Measurements from ENCODE around the gene IFT122.

The IFT122 gene

DNA sequence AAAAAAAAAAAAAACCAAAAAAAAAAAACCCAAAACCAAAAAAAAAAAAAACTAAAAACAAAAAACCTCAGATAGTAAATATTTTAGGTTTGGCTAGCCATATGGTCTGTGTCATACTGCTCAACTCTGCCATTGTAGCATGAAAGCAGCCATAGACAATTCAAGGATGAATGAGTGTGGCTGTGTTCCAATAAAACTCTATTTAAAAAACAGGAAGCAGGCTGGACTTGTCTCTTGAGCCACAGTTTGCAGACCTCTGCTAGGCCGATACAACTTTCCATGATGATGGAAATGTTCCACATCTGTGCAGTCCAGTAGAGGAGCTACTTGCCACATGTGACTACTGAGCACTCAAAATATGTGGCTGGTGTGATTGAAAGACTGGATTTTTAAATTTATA, 22.7 kb upstream of the IFT122 start:
- H3K4me3 ChIP-seq (ENCODE audit: low read depth, low read length), result no peak overlapping the region
- no peak for TF ChIP-seq CTCF (IDR thresholded peaks at IDR 0.05; ENCODE audit: borderline replicate concordance, insufficient read depth, low read depth, low read length)

DNA sequence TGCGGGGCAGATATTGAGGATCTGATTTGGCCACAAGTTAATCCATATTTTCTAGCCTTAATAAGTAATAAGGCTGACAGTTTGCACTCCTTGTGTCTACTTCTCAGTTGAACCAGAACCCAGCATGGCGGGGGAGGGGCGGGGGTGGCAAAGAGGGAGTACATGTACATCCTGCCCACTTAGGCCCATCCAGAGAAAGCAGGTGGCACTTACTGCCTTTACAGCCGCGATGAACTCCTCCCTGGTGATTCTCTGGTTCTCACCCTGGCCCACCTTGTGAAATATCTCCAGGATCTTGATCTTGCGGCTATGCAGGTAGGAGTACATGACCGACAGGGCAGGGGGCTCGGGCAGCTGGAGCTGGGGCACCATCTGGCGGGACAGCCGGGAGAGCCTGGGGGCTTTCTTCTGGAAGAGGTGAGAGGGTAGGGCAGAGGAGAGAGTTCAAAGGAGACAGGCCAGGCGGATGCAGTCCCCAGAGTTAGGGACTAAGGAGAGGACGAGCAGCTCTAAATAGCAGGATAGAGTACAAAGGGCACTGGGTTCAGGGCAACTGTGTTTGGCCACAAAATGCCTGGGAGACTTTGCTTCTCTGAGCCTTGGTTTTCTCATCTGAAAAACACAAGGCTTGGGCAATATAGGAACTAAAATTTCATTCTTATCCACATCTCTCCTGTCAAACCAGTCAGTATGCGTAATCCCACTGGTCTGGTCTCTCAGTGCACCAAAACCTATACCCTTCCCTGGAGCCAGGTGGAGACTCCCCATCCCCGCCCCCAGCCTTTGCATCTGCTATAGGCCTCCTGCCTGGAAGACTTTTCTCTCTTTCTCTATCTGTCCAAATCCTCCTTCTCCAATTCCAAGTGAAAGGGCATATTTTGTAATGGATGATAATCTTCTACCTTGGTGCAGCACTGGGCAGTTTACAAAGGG, 21.7 kb upstream of the IFT122 start:
- TF ChIP-seq CTCF (IDR thresholded peaks at IDR 0.05; ENCODE audit: borderline replicate concordance, insufficient read depth, low read depth, low read length), result no peak
- no peak overlapping the region for H3K4me3 ChIP-seq (ENCODE audit: low read depth, low read length)

DNA sequence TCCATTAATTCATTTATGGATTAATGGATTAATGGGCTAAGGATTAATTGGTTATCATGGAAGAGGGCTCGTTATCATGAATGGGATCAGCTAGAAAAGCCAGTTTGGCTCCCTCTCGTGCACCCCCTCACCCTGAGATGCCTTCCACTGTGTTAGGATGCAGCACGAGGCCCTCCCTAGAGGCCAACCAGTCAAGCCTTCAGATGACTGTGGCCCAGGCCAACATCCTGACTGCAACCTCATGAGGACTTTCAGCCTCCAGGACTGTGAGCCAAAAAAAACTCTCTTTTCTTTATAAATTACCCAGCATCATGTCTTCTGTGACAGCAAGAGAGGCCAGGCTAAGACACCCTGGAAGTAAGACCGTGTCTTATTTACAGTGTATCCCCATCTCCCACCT, 20.5 kb upstream of the IFT122 start:
- TF ChIP-seq CTCF (IDR thresholded peaks at IDR 0.05; ENCODE audit: borderline replicate concordance, insufficient read depth, low read depth, low read length), result no peak
- no peak overlapping the region for H3K4me3 ChIP-seq (ENCODE audit: low read depth, low read length)

GRCh38 chr3:129421236-129421883, 18.7 kb upstream of the IFT122 start:
- H3K4me3 ChIP-seq (ENCODE audit: low read depth, low read length), result no peak overlapping the region
- no peak for TF ChIP-seq CTCF (IDR thresholded peaks at IDR 0.05; ENCODE audit: borderline replicate concordance, insufficient read depth, low read depth, low read length)

DNA sequence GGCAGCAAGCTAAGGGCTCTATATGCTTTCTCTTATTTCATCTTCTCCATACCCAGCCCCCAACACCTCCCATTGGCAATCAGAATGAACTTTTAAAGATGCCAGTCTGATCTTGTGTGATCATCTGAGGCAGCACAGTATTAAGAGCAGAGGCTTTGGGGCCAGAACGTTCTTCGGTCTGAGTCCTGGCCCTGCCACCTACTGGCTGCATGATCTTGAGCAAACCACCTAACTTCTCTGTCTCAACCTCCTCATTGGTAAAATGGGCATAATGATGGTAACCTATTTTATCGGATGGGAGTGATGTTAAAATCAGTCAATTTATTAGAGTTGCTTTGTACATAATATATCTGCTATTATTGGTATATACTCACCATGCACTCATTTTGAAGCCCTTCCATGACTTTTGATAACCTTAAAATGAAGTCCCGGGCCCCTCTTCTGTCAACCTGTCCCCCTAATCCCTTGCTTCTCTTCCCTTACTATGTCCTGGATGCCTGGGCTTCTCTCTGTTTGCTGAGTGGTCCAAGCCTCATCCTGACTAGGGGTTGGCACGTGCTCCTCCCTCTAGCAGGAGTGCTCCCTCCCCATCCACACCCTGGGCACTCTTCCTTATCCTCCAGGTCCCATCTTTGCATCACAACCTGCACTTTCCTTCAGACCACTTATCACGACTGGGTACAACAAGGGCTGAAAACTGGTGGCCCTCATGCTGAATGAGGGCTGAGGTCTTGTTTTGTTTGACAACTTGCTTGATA, 17.9 kb upstream of the IFT122 start:
- H3K4me3 ChIP-seq (ENCODE audit: low read depth, low read length), result no peak overlapping the region
- no peak for TF ChIP-seq CTCF (IDR thresholded peaks at IDR 0.05; ENCODE audit: borderline replicate concordance, insufficient read depth, low read depth, low read length)

GRCh38 chr3:129422897-129423296, 17.1 kb upstream of the IFT122 start:
- no peak for TF ChIP-seq CTCF (IDR thresholded peaks at IDR 0.05; ENCODE audit: borderline replicate concordance, insufficient read depth, low read depth, low read length)

More at GRCh38 chr3:129422897-129423296, 17.1 kb upstream of the IFT122 start:
- no peak overlapping the region for H3K4me3 ChIP-seq (ENCODE audit: low read depth, low read length)
